Left hindlimb (tissue), 1 donor: ENCODE results near the gene STOML1.
"Not testable (repeated sequence)": the region's sequence is repeated elsewhere in the genome, so short reads cannot be mapped to it uniquely, and the experiment has no call there.

Experiments used
- DNase-seq: peaks from one replicate; pipeline ENCODE4 v3.0.0-alpha.2; 2018

STOML1 gene

GRCh38 chr15:73986776-73987056 is 5.4 kb downstream of the STOML1 start:
- DNase-seq, result no peak

GRCh38 chr15:73986055-73986775 is 5.9 kb downstream of the STOML1 start:
- DNase-seq, result no peak

GRCh38 chr15:73985101-73985873 is 6.8 kb downstream of the STOML1 start:
- DNase-seq, result no peak

GRCh38 chr15:73984208-73984979 is 7.7 kb downstream of the STOML1 start:
- no peak for DNase-seq

GRCh38 chr15:73983773-73984172 is 8.3 kb downstream of the STOML1 start:
- DNase-seq, result no peak

GRCh38 chr15:73983211-73983727 is 8.8 kb downstream of the STOML1 start:
- peak; percentile 65 for DNase-seq

GRCh38 chr15:73982222-73982962 is 9.7 kb downstream of the STOML1 start:
- DNase-seq, result peak; percentile 91

GRCh38 chr15:73981761-73982221 is 10.3 kb downstream of the STOML1 start:
- no peak for DNase-seq

GRCh38 chr15:73979636-73980035 is 12.5 kb downstream of the STOML1 start:
- DNase-seq, result no peak

- no peak for DNase-seq
These were observed 13.2 kb downstream of the STOML1 start for GRCh38 chr15:73978896-73979295.

GRCh38 chr15:73975440-73976125 is 16.5 kb downstream of the STOML1 start:
- DNase-seq, result not testable (repeated sequence)

- not testable (repeated sequence) for DNase-seq
These were observed 18.4 kb downstream of the STOML1 start for GRCh38 chr15:73973683-73974200.

- peak; percentile 87 for DNase-seq
These were observed 19.0 kb downstream of the STOML1 start for GRCh38 chr15:73972984-73973682.

GRCh38 chr15:73969151-73969759 is 22.8 kb downstream of the STOML1 start:
- DNase-seq, result no peak

- no peak for DNase-seq
These were observed 23.6 kb downstream of the STOML1 start for GRCh38 chr15:73968461-73968860.

GRCh38 chr15:73965758-73966113 is 26.4 kb downstream of the STOML1 start:
- DNase-seq, result no peak

- no peak for DNase-seq
These were observed 26.9 kb downstream of the STOML1 start for GRCh38 chr15:73965094-73965757.

GRCh38 chr15:73964736-73965093 is 27.4 kb downstream of the STOML1 start:
- peak; percentile 76 for DNase-seq

GRCh38 chr15:73962433-73962832 is 29.7 kb downstream of the STOML1 start:
- no peak for DNase-seq

GRCh38 chr15:73960472-73961070 is 31.5 kb downstream of the STOML1 start:
- DNase-seq, result not testable (repeated sequence)
